HEK293 (cell line): ENCODE results near the gene RNF166.
A peak's percentile ranks its signal among the peaks of the same experiment; 100 is the strongest.

Experiments
- GLIS2 ChIP-seq: fragments of 450-650 bp; formaldehyde crosslinking; IDR thresholded peaks from 2 replicates; pipeline ENCODE4 v1.5.1; 2016; ENCODE audit warnings: missing biosample characterization, missing genetic modification characterization
- INSM2 ChIP-seq: fragments of 450-650 bp; formaldehyde crosslinking; IDR thresholded peaks from 2 replicates; pipeline ENCODE4 v1.5.1; 2016; ENCODE audit warnings: missing biosample characterization, missing genetic modification characterization
- KLF8 ChIP-seq: fragments of 450-650 bp; formaldehyde crosslinking; IDR thresholded peaks from 2 replicates; pipeline ENCODE4 v1.5.1; 2016; ENCODE audit warnings: missing biosample characterization, missing genetic modification characterization
- PRDM1 ChIP-seq: fragments of 450-650 bp; formaldehyde crosslinking; IDR thresholded peaks from 2 replicates; pipeline ENCODE4; 2016; ENCODE audit warnings: missing biosample characterization, missing genetic modification characterization
- RBAK ChIP-seq: fragments of 450-650 bp; formaldehyde crosslinking; IDR thresholded peaks from 2 replicates; pipeline ENCODE4 v1.5.1; 2016; ENCODE audit warnings: missing biosample characterization, missing genetic modification characterization
- REST ChIP-seq: fragments of 450-650 bp; formaldehyde crosslinking; IDR thresholded peaks from 2 replicates; pipeline ENCODE4 v1.5.1; 2016; ENCODE audit warnings: missing biosample characterization, missing genetic modification characterization
- TCF7L2 ChIP-seq: IDR thresholded peaks from 2 replicates; pipeline ENCODE4 v1.6.1; 2011; ENCODE audit warnings: low read depth, mild to moderate bottlenecking, inconsistent platforms, low read length, moderate library complexity, borderline replicate concordance
- YY2 ChIP-seq: fragments of 450-650 bp; formaldehyde crosslinking; IDR thresholded peaks from 2 replicates; pipeline ENCODE4 v1.5.1; 2016; ENCODE audit warnings: missing biosample characterization, missing genetic modification characterization
- ZNF140 ChIP-seq: fragments of 450-650 bp; formaldehyde crosslinking; IDR thresholded peaks from 2 replicates; pipeline ENCODE4 v1.5.1; 2016; ENCODE audit warnings: missing biosample characterization, missing genetic modification characterization
- ZNF146 ChIP-seq: fragments of 450-650 bp; formaldehyde crosslinking; IDR thresholded peaks from 2 replicates; pipeline ENCODE4 v1.5.1; 2016; ENCODE audit warnings: missing biosample characterization, missing genetic modification characterization
- ZNF157 ChIP-seq: fragments of 450-650 bp; formaldehyde crosslinking; IDR thresholded peaks from 2 replicates; pipeline ENCODE4 v1.5.1; 2016; ENCODE audit warnings: missing biosample characterization, missing genetic modification characterization
- ZNF16 ChIP-seq: fragments of 450-650 bp; formaldehyde crosslinking; IDR thresholded peaks from 2 replicates; pipeline ENCODE4 v1.5.1; 2016; ENCODE audit warnings: low read depth, missing biosample characterization, missing genetic modification characterization
- ZNF354C ChIP-seq: fragments of 450-650 bp; formaldehyde crosslinking; IDR thresholded peaks from 2 replicates; pipeline ENCODE4 v1.5.1; 2016; ENCODE audit warnings: missing biosample characterization, missing genetic modification characterization, low read depth, borderline replicate concordance
- ZNF391 ChIP-seq: fragments of 450-650 bp; formaldehyde crosslinking; IDR thresholded peaks from 2 replicates; pipeline ENCODE4 v1.5.1; 2016; ENCODE audit warnings: low read depth, missing biosample characterization, missing genetic modification characterization, borderline replicate concordance
- ZNF501 ChIP-seq: fragments of 450-650 bp; formaldehyde crosslinking; IDR thresholded peaks from 2 replicates; pipeline ENCODE4 v1.5.1; 2016; ENCODE audit warnings: missing biosample characterization, missing genetic modification characterization
- ZNF521 ChIP-seq: fragments of 450-650 bp; formaldehyde crosslinking; IDR thresholded peaks from 2 replicates; pipeline ENCODE4 v1.5.1; 2017; ENCODE audit warnings: missing biosample characterization, mild to moderate bottlenecking, missing genetic modification characterization
- ZNF529 ChIP-seq: fragments of 450-650 bp; formaldehyde crosslinking; IDR thresholded peaks from 2 replicates; pipeline ENCODE4 v1.5.1; 2017; ENCODE audit warnings: missing genetic modification characterization, missing biosample characterization; ENCODE audit not compliant: insufficient replicate concordance
- ZNF558 ChIP-seq: fragments of 450-650 bp; formaldehyde crosslinking; IDR thresholded peaks from 2 replicates; pipeline ENCODE4 v1.5.1; 2016; ENCODE audit warnings: missing biosample characterization, missing genetic modification characterization
- ZNF660 ChIP-seq: fragments of 450-650 bp; IDR thresholded peaks from 2 replicates; pipeline ENCODE4 v1.5.1; 2018; ENCODE audit warnings: missing biosample characterization, mild to moderate bottlenecking, missing genetic modification characterization
- ZNF670 ChIP-seq: fragments of 450-650 bp; formaldehyde crosslinking; IDR thresholded peaks from 2 replicates; pipeline ENCODE4 v1.5.1; 2016; ENCODE audit warnings: missing biosample characterization, missing genetic modification characterization, low read depth
- ZNF701 ChIP-seq: fragments of 450-650 bp; formaldehyde crosslinking; IDR thresholded peaks from 2 replicates; pipeline ENCODE4 v1.5.1; 2016; ENCODE audit warnings: missing biosample characterization, missing genetic modification characterization
- ZNF747 ChIP-seq: fragments of 450-650 bp; formaldehyde crosslinking; IDR thresholded peaks from 2 replicates; pipeline ENCODE4 v1.5.1; 2016; ENCODE audit warnings: missing biosample characterization, missing genetic modification characterization
- ZNF768 ChIP-seq: fragments of 450-650 bp; formaldehyde crosslinking; IDR thresholded peaks from 2 replicates; pipeline ENCODE4 v1.5.1; 2018; ENCODE audit warnings: missing biosample characterization, mild to moderate bottlenecking, missing genetic modification characterization
- ZNF776 ChIP-seq: fragments of 450-650 bp; formaldehyde crosslinking; IDR thresholded peaks from 2 replicates; pipeline ENCODE4 v1.5.0; 2017; ENCODE audit warnings: missing biosample characterization, missing genetic modification characterization, borderline replicate concordance
- ZNF830 ChIP-seq: fragments of 450-650 bp; IDR thresholded peaks from 2 replicates; pipeline ENCODE4 v1.5.0; 2018; ENCODE audit warnings: missing biosample characterization, missing genetic modification characterization, low read depth, mild to moderate bottlenecking, moderate library complexity
- ZNF837 ChIP-seq: fragments of 450-650 bp; formaldehyde crosslinking; IDR thresholded peaks from 2 replicates; pipeline ENCODE4 v1.5.1; 2016; ENCODE audit warnings: missing biosample characterization, missing genetic modification characterization
- TF ChIP-seq, protein P1 (sequence below): fragments of 450-650 bp; formaldehyde crosslinking; IDR thresholded peaks from 2 replicates; pipeline ENCODE4 v1.5.1; 2017; ENCODE audit warnings: missing biosample characterization, missing genetic modification characterization
- TF ChIP-seq, protein P2 (sequence below): fragments of 450-650 bp; formaldehyde crosslinking; IDR thresholded peaks from 2 replicates; pipeline ENCODE4 v1.5.1; 2016; ENCODE audit warnings: missing biosample characterization, missing genetic modification characterization
- TF ChIP-seq, protein P3 (sequence below): fragments of 450-650 bp; IDR thresholded peaks from 2 replicates; pipeline ENCODE4 v1.5.1; 2018; ENCODE audit warnings: missing biosample characterization, mild to moderate bottlenecking, missing genetic modification characterization

RNF166 gene

DNA sequence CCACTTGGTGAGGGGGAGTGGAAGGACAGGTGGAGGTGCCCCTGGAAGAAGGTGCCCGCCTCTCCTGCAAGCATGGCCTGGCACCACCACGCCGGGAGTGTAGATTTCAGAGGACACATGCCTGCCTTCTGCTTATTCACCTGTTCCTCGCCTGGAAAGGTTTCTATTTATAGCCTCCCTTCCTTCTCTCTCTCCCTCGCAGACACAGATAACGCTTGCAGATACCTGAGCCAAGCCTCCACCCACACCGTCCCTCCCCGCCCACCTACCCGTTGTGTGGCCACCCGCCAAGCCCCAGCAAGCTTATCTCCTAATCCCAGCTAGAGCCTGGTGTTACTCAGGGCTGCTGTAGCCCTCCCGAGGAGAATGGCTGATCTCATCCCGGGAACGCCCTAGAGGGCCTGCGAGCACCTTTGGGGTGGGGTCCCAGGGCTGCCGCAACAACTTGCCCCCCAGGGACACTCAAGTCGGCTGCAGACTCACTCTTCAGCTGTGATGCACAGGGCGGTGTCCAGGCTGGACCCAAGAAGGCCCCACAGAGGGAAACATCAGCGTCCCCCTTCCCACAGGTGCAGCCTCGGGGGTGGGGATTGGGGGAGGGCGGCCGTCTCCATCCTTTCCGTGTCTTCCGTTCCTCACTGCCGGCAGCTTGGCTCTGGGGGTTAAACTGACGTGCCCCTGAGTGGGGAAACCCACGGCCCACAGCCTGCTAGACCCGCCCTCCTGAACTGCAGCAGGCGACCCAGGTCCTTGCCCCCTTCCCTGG lies 18.0 kb downstream of the RNF166 start (continued):
- TF ChIP-seq ZNF660 (tag by site-specific recombination) (no peak), ZNF768 (tag by site-specific recombination) (no peak), ZNF747 (no peak), REST (tag by site-specific recombination) (no peak), TCF7L2 (no peak), ZNF529 (no peak), ZNF776 (tag by site-specific recombination) (no peak), ZNF701 (tag by site-specific recombination) (no peak), YY2 (tag by site-specific recombination) (no peak), ZNF140 (tag by site-specific recombination) (no peak), KLF8 (tag by site-specific recombination) (no peak), ZNF354C (tag by site-specific recombination) (no peak), ZNF837 (no peak), ZNF501 (tag by site-specific recombination) (no peak), ZNF157 (tag by site-specific recombination) (no peak), ZNF830 (tag by site-specific recombination) (no peak), ZNF146 (tag by site-specific recombination) (no peak), INSM2 (tag by site-specific recombination) (no peak), ZNF16 (tag by site-specific recombination) (no peak), ZNF670 (tag by site-specific recombination) (no peak), PRDM1 (no peak), GLIS2 (tag by site-specific recombination) (peak; percentile 71), ZNF391 (tag by site-specific recombination) (0 out of 2 replicates have a peak, but pooled peaks have one; percentile 13), RBAK (tag by site-specific recombination) (no peak), ZNF521 (no peak), ZNF558 (no peak)
- TF ChIP-seq, protein P1, sequence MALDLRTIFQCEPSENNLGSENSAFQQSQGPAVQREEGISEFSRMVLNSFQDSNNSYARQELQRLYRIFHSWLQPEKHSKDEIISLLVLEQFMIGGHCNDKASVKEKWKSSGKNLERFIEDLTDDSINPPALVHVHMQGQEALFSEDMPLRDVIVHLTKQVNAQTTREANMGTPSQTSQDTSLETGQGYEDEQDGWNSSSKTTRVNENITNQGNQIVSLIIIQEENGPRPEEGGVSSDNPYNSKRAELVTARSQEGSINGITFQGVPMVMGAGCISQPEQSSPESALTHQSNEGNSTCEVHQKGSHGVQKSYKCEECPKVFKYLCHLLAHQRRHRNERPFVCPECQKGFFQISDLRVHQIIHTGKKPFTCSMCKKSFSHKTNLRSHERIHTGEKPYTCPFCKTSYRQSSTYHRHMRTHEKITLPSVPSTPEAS, result no peak
- TF ChIP-seq, protein P2, sequence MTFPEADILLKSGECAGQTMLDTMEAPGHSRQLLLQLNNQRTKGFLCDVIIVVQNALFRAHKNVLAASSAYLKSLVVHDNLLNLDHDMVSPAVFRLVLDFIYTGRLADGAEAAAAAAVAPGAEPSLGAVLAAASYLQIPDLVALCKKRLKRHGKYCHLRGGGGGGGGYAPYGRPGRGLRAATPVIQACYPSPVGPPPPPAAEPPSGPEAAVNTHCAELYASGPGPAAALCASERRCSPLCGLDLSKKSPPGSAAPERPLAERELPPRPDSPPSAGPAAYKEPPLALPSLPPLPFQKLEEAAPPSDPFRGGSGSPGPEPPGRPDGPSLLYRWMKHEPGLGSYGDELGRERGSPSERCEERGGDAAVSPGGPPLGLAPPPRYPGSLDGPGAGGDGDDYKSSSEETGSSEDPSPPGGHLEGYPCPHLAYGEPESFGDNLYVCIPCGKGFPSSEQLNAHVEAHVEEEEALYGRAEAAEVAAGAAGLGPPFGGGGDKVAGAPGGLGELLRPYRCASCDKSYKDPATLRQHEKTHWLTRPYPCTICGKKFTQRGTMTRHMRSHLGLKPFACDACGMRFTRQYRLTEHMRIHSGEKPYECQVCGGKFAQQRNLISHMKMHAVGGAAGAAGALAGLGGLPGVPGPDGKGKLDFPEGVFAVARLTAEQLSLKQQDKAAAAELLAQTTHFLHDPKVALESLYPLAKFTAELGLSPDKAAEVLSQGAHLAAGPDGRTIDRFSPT, result no peak
- TF ChIP-seq, protein P3, sequence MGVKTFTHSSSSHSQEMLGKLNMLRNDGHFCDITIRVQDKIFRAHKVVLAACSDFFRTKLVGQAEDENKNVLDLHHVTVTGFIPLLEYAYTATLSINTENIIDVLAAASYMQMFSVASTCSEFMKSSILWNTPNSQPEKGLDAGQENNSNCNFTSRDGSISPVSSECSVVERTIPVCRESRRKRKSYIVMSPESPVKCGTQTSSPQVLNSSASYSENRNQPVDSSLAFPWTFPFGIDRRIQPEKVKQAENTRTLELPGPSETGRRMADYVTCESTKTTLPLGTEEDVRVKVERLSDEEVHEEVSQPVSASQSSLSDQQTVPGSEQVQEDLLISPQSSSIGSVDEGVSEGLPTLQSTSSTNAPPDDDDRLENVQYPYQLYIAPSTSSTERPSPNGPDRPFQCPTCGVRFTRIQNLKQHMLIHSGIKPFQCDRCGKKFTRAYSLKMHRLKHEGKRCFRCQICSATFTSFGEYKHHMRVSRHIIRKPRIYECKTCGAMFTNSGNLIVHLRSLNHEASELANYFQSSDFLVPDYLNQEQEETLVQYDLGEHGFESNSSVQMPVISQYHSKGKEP (tag by site-specific recombination), result no peak
